Ascending aorta (tissue), 2 donors: ENCODE data around the gene ZNF576. TPM values are rescaled to one million over a fixed set of nuclear protein-coding genes. Genes with fewer than 3 reads are reported as not detected.

Experiments used
- DNase-seq, 2 donors: peaks; one replicate each; pipeline ENCODE4 v3.0.0-alpha.2; 2019; ENCODE audit warnings: low spot score in 2 of 2
- H3K27ac ChIP-seq, 2 donors: fragments of 200-600 bp; sonication (generic); one replicate each; pipeline ENCODE4 v1.5.1; 2016 to 2017; ENCODE audit warnings: mild to moderate bottlenecking in 1 of 2
- H3K27me3 ChIP-seq: fragments of 200-600 bp; sonication (generic); one replicate; pipeline ENCODE4 v1.5.1; 2017
- H3K36me3 ChIP-seq, 2 donors: fragments of 200-600 bp; sonication (generic); one replicate each; pipeline ENCODE4 v1.5.1; 2016
- H3K4me1 ChIP-seq, 2 donors: fragments of 200-600 bp; sonication (generic); one replicate each; pipeline ENCODE4 v1.5.1; 2016 to 2017; ENCODE audit warnings: mild to moderate bottlenecking in 1 of 2
- H3K4me3 ChIP-seq, 2 donors: fragments of 200-600 bp; sonication (generic); one replicate each; pipeline ENCODE4 v1.5.1; 2016 to 2017; ENCODE audit warnings: mild to moderate bottlenecking in 1 of 2
- H3K9me3 ChIP-seq, 2 donors: fragments of 200-600 bp; sonication (generic); one replicate each; pipeline ENCODE4 v1.5.1; 2016
- CTCF ChIP-seq, 3 experiments: fragments of 200-600 bp in 2 of 3; fragments of 450-650 bp in 1 of 3; sonication (generic) in 2 of 3; IDR thresholded peaks; one replicate each; pipeline ENCODE4 v1.5.1; 2016 to 2019; ENCODE audit warnings: antibody characterized with exemption in 3 of 3, mild to moderate bottlenecking in 1 of 3, moderate library complexity in 1 of 3
- intact Hi-C: fragments of 100-400 bp; cut with DNase I; formaldehyde crosslinking; loops from one replicate; pipeline ENCODE4 v1.15.1; 2023
- total RNA-seq: library from RNA; depleted of rRNA; stranded (reverse); fragments of >200 nt; gene quantifications from one replicate; pipeline ENCODE4 v1.1.0, GENCODE V29; 2016

ZNF576 gene
- total RNA-seq, 1 donor from 2014 or later, result 3.1 TPM

- intact Hi-C loops, result no loop called here
- TF ChIP-seq CTCF (IDR thresholded peaks at IDR 0.05), result no peak
- no peak for DNase-seq
- peaks cover 19 to 21% of the 10 kb centered on the region in 2 donors for H3K36me3 ChIP-seq
- no peaks in the 10 kb centered on the region for H3K9me3 ChIP-seq
- H3K4me1 ChIP-seq, result no peaks in the 10 kb centered on the region
- no peak overlapping the region for H3K27ac ChIP-seq
- no peaks in the 10 kb centered on the region for H3K27me3 ChIP-seq
- H3K4me3 ChIP-seq, result no peak overlapping the region
These were observed 11.1 kb downstream of the ZNF576 start for GRCh38 chr19:43607238-43608205.

DNA sequence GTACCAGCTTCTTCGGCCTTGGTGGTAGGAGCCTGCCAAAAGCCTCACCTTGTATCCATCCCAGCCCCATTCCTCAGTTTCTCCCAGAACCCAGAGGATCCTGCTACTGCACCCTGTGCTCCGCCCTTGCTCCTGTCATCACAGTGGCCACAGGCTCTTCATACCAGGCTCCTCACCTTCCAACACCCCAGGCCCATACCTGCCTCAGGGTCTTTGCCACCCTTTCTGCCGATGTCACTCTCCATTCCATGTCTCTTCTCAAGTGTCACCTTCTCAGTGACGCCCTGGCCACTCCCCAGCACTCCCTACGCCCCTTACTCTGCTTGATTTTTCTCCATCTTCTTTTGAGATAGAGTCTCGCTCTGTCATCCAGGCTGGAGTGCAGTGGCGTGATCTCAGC, 13.5 kb downstream of the ZNF576 start:
- no peak for DNase-seq
- intact Hi-C loops, result no loop called here
- no peak for TF ChIP-seq CTCF (IDR thresholded peaks at IDR 0.05)
- H3K27ac ChIP-seq, result no peak overlapping the region
- H3K36me3 ChIP-seq, result peaks cover 31 to 36% of the 10 kb centered on the region in 2 donors
- H3K27me3 ChIP-seq, result no peaks in the 10 kb centered on the region
- no peaks in the 10 kb centered on the region for H3K9me3 ChIP-seq
- H3K4me3 ChIP-seq, result no peak overlapping the region
- H3K4me1 ChIP-seq, result no peaks in the 10 kb centered on the region

DNA sequence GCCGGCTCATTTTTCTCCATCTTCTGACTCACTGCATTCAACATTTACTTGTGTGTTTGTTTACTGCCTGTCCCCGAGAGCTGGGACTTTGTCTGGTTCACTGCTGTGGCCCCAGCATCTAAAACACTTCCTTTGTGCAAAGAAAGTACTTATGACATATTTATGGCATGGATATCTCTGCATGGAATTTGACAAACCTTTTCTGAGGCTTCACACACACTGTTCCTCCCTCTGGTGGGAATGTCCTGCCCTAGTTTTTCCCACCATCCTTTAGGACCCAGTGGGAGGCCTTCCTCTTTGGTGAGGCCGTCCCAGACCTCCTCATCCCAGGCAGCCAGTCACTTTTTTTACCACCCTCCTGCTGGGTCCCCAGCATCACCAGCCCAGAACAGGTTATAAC, 14.1 kb downstream of the ZNF576 start:
- H3K36me3 ChIP-seq, result peaks cover 31 to 36% of the 10 kb centered on the region in 2 donors
- intact Hi-C loops, result no loop called here
- H3K27ac ChIP-seq, result no peak overlapping the region
- H3K4me1 ChIP-seq, result no peaks in the 10 kb centered on the region
- TF ChIP-seq CTCF (IDR thresholded peaks at IDR 0.05), result no peak
- no peak for DNase-seq
- H3K4me3 ChIP-seq, result no peak overlapping the region
- H3K9me3 ChIP-seq, result no peaks in the 10 kb centered on the region
- H3K27me3 ChIP-seq, result no peaks in the 10 kb centered on the region

DNA sequence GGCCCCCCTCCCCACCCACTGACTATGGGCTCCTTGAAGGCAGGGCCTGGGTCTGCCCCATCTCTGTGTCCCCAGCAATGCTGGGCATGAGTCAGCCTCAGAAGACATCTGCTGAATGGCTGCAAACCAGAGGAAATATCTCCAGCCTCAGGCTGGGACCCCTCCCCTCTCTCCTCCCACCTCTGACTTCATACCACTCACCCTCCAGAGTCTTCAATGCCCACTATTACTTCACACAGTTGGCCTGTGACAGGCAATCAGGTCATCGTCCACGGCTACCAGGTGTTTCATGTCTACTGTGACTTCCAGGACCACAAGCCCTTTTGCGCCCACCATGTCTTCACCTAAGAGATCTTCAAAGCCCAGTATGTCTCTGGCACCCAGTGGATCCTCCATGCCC, 15.4 kb downstream of the ZNF576 start, which contains the start of gene SRRM5:
Gene SRRM5 (plus strand): TSS at position 301 of the 400 bp plus-strand sequence. CDS start 34 bp downstream, at position 335.
- H3K4me3 ChIP-seq, result no peak within 1 kb of the TSS
- H3K4me1 ChIP-seq, result no peaks in the 10 kb centered on the region
- H3K27me3 ChIP-seq, result no peaks in the 10 kb centered on the region
- no peak for DNase-seq
- no peak for TF ChIP-seq CTCF (IDR thresholded peaks at IDR 0.05)
- intact Hi-C loops, result no loop called here
- H3K36me3 ChIP-seq, result peaks cover 31% of the 10 kb centered on the region in 2 donors
- no peak within 1 kb of the TSS for H3K27ac ChIP-seq
- H3K9me3 ChIP-seq, result no peaks in the 10 kb centered on the region

- H3K9me3 ChIP-seq, result no peaks in the 10 kb centered on the region
- no peaks in the 10 kb centered on the region for H3K27me3 ChIP-seq
- DNase-seq, result no peak
- intact Hi-C loops, result no loop called here
- peaks cover 25 to 31% of the 10 kb centered on the region in 2 donors for H3K36me3 ChIP-seq
- H3K27ac ChIP-seq, result no peak overlapping the region
- no peak overlapping the region for H3K4me3 ChIP-seq
- no peak for TF ChIP-seq CTCF (IDR thresholded peaks at IDR 0.05)
- H3K4me1 ChIP-seq, result no peaks in the 10 kb centered on the region
These were observed 16.0 kb downstream of the ZNF576 start for GRCh38 chr19:43612374-43612773.
